ENCODE measurements around the gene LGR6. TPM values are rescaled to one million over a fixed set of nuclear protein-coding genes. Genes with fewer than 3 reads are reported as not detected.

The LGR6 gene
- total RNA-seq, 1 donor from 2014 or later = 0.52 TPM

DNA sequence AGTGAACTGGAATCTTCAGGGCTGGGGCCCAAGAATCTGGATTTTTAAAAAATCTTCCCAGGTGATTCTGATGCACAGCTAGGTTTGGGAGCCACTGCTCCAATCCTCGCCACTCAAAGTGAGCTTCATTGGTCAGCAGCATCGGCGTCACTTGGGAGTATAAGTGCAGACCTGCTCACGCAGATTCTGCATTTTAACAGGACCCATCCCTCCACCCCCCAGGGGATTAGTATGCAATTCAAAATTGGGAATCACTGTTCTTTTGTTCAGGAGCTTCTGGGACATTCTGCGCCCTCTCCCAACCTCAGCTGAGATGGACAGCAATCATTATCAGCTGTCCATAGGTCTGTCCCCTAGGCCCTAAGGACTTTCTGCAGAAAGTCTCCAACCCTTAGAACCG lies 53.5 kb downstream of the LGR6 start:
- H3K4me1 ChIP-seq (ENCODE audit: control insufficient read depth in 3 of 3, insufficient read depth in 3 of 3, low read length in 3 of 3) = peaks cover 4 to 14% (median 4%) of the 10 kb centered on the region in 3 donors
- H3K27me3 ChIP-seq (ENCODE audit: control insufficient read depth in 3 of 3, insufficient read depth in 3 of 3, low read length in 3 of 3) = peaks cover 0 to 6% (median 0%) of the 10 kb centered on the region in 3 donors
- H3K4me3 ChIP-seq (ENCODE audit: low read length in 3 of 3) = no peak overlapping the region
- no peaks in the 10 kb centered on the region for H3K36me3 ChIP-seq (ENCODE audit: control insufficient read depth in 3 of 3, insufficient read depth in 3 of 3, low read length in 3 of 3)
- no peak overlapping the region for H3K27ac ChIP-seq (ENCODE audit: low read depth, low read length)
- no peak overlapping the region for H3K9ac ChIP-seq (ENCODE audit: low read depth in 1 of 3, low read length in 3 of 3)
- H3K9me3 ChIP-seq (ENCODE audit: control insufficient read depth in 3 of 3, low read length in 3 of 3) = no peaks in the 10 kb centered on the region

DNA sequence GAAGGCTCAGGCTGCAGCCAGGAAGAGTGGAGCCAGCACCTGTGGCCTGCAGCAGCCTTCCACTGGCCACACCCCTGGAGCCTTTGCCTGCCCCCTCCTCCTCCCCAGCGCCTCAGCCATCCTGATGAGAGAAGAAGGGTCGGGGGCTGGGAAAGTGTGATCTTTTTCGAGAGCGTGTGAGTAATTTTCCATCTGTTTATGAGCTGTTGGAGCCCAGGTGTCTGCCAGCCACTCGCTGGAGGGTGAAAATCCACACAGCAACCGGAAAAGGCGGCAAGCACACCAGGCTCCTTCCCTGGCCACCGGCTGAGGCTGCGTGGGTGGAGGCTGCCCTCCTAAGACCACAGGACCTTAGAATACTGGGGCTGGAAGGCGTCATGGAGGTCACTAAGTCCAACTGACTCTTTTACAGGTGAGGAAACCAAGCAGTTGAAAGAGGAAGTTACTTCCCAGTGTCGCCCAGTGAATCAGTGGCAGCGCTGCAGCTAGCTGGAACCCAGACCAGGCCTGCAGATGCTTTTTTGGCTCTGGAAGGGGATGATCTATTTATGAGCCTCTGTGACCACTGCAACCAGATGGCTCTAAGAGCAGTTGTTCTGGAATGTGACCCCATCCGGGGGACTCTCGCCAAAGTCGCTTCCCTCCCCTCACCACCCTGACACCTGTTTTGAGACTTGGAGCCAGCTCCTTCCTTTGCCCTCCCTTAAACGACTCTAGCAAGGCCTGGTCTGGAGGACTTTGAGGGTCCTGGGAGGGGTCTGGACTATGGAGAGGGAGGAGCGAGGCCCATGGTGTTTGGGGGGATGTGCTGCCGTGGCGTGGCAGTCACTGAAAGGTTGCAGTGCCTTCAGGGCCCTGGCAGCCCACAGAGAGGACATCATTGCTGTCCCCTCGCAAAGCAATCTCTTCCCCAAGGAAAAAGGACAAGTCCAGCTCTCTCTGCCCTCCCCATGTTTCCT lies 54.5 kb downstream of the LGR6 start:
- Histone ChIP-seq H3K36me3 (ENCODE audit: control insufficient read depth in 3 of 3, insufficient read depth in 3 of 3, low read length in 3 of 3) (no peaks in the 10 kb centered on the region), H3K27me3 (ENCODE audit: control insufficient read depth in 3 of 3, insufficient read depth in 3 of 3, low read length in 3 of 3) (peaks cover 0 to 6% (median 5%) of the 10 kb centered on the region in 3 donors), H3K4me1 (ENCODE audit: control insufficient read depth in 3 of 3, insufficient read depth in 3 of 3, low read length in 3 of 3) (peaks cover 4 to 14% (median 4%) of the 10 kb centered on the region in 3 donors), H3K9me3 (ENCODE audit: control insufficient read depth in 3 of 3, low read length in 3 of 3) (no peaks in the 10 kb centered on the region), H3K9ac (ENCODE audit: low read depth in 1 of 3, low read length in 3 of 3) (no peak overlapping the region), H3K4me3 (ENCODE audit: low read length in 3 of 3) (no peak overlapping the region), H3K27ac (ENCODE audit: low read depth, low read length) (no peak overlapping the region)

DNA sequence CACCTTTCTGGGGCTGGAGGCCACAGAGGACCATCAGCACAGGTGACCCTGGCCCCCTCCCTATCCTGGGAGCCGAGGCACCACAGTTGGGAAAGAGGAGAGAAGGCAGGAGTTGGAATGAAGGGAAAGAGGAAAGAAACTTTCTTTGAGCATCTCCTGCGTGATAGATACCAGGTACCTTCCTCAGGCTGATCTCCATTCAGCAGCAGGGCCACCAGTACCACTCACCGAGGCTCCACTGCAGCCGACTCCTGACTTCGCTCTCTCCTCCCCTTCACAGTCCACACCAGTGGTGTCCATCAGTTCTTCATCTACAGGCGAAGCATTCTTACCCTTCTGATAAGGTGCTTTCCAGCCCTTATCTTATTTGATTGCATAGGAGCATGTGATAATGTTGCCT lies 55.3 kb downstream of the LGR6 start:
- H3K9me3 ChIP-seq (ENCODE audit: control insufficient read depth in 3 of 3, low read length in 3 of 3) = no peaks in the 10 kb centered on the region

DNA sequence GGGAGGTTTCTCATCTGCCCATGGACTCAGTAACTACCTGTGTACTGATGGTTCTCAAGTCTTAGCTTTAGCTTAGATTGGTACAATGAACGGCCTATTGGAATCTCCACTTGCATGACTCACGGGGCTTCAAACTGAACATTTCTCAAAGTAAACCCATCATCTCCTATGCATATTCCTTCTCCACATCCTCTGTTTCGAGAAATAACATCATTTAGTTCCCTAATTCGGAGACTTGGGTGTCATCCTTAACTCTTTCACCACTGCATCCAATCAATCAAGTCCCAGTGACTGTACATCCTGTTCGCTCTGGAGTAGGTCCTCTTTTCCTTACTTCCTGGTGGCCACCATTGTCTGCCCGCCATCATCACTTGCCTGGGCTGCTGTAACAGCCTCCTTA lies 55.8 kb downstream of the LGR6 start:
- Histone ChIP-seq H3K4me3 (ENCODE audit: low read length in 3 of 3) (no peak overlapping the region), H3K27ac (ENCODE audit: low read depth, low read length) (no peak overlapping the region), H3K27me3 (ENCODE audit: control insufficient read depth in 3 of 3, insufficient read depth in 3 of 3, low read length in 3 of 3) (peaks cover 0 to 6% (median 6%) of the 10 kb centered on the region in 3 donors), H3K36me3 (ENCODE audit: control insufficient read depth in 3 of 3, insufficient read depth in 3 of 3, low read length in 3 of 3) (no peaks in the 10 kb centered on the region), H3K9ac (ENCODE audit: low read depth in 1 of 3, low read length in 3 of 3) (no peak overlapping the region), H3K9me3 (ENCODE audit: control insufficient read depth in 3 of 3, low read length in 3 of 3) (no peaks in the 10 kb centered on the region), H3K4me1 (ENCODE audit: control insufficient read depth in 3 of 3, insufficient read depth in 3 of 3, low read length in 3 of 3) (peaks cover 4 to 14% (median 4%) of the 10 kb centered on the region in 3 donors)

More for the DNA sequence above, 55.3 kb downstream of the LGR6 start:
- peaks cover 4 to 14% (median 4%) of the 10 kb centered on the region in 3 donors for H3K4me1 ChIP-seq (ENCODE audit: control insufficient read depth in 3 of 3, insufficient read depth in 3 of 3, low read length in 3 of 3)
- H3K27ac ChIP-seq (ENCODE audit: low read depth, low read length) = no peak overlapping the region
- H3K27me3 ChIP-seq (ENCODE audit: control insufficient read depth in 3 of 3, insufficient read depth in 3 of 3, low read length in 3 of 3) = peaks cover 0 to 6% (median 5%) of the 10 kb centered on the region in 3 donors
- H3K36me3 ChIP-seq (ENCODE audit: control insufficient read depth in 3 of 3, insufficient read depth in 3 of 3, low read length in 3 of 3) = no peaks in the 10 kb centered on the region
- no peak overlapping the region for H3K4me3 ChIP-seq (ENCODE audit: low read length in 3 of 3)
- no peak overlapping the region for H3K9ac ChIP-seq (ENCODE audit: low read depth in 1 of 3, low read length in 3 of 3)

DNA sequence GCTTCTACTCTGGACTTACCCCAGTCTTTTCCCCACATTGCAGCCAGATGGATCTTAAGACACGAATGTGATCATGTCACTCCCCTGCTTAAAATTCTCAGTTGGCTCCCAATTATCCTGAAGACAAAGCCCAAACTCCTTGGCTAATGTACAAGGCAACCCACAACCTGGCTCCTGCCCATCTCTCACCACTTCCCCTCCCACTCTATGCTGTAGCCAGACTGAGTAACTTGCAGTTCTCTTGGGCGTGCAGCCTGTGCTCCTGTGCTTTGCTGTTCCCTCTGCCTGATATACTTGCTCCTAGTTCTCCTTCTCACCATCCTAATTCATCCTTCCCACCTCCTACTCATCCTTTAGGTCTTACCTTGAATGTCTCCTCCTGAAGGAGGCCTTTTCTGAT lies 56.2 kb downstream of the LGR6 start:
- Histone ChIP-seq H3K4me3 (ENCODE audit: low read length in 3 of 3) (no peak overlapping the region), H3K27ac (ENCODE audit: low read depth, low read length) (no peak overlapping the region), H3K27me3 (ENCODE audit: control insufficient read depth in 3 of 3, insufficient read depth in 3 of 3, low read length in 3 of 3) (peaks cover 0 to 8% (median 6%) of the 10 kb centered on the region in 3 donors), H3K36me3 (ENCODE audit: control insufficient read depth in 3 of 3, insufficient read depth in 3 of 3, low read length in 3 of 3) (no peaks in the 10 kb centered on the region), H3K4me1 (ENCODE audit: control insufficient read depth in 3 of 3, insufficient read depth in 3 of 3, low read length in 3 of 3) (peaks cover 4 to 14% (median 4%) of the 10 kb centered on the region in 3 donors), H3K9me3 (ENCODE audit: control insufficient read depth in 3 of 3, low read length in 3 of 3) (no peaks in the 10 kb centered on the region), H3K9ac (ENCODE audit: low read depth in 1 of 3, low read length in 3 of 3) (no peak overlapping the region)

DNA sequence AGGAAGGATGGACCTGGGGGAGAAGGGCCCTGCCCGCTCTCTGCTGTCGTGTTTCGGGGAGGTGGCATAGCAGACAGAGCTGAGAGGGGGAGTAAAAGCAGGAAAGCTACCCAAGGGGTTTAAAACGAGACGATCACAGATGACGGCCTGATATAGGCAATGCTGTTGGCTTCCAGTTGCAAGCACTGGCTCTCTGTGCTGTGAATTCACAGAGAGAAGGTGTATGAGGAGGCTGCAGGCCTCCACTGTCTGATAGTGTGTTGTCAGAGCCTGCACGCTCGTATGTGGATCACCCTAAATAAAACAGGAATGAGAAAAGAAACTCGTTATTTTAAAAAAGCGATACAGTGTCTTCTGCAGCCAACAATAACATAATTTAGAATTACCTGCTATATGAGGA lies 57.4 kb downstream of the LGR6 start:
- H3K4me1 ChIP-seq (ENCODE audit: control insufficient read depth in 3 of 3, insufficient read depth in 3 of 3, low read length in 3 of 3) = peaks cover 4 to 14% (median 4%) of the 10 kb centered on the region in 3 donors
- H3K9me3 ChIP-seq (ENCODE audit: control insufficient read depth in 3 of 3, low read length in 3 of 3) = no peaks in the 10 kb centered on the region
- H3K27me3 ChIP-seq (ENCODE audit: control insufficient read depth in 3 of 3, insufficient read depth in 3 of 3, low read length in 3 of 3) = peaks cover 0 to 8% (median 6%) of the 10 kb centered on the region in 3 donors
- no peak overlapping the region for H3K4me3 ChIP-seq (ENCODE audit: low read length in 3 of 3)
- no peaks in the 10 kb centered on the region for H3K36me3 ChIP-seq (ENCODE audit: control insufficient read depth in 3 of 3, insufficient read depth in 3 of 3, low read length in 3 of 3)
- H3K9ac ChIP-seq (ENCODE audit: low read depth in 1 of 3, low read length in 3 of 3) = no peak overlapping the region
- H3K27ac ChIP-seq (ENCODE audit: low read depth, low read length) = no peak overlapping the region

DNA sequence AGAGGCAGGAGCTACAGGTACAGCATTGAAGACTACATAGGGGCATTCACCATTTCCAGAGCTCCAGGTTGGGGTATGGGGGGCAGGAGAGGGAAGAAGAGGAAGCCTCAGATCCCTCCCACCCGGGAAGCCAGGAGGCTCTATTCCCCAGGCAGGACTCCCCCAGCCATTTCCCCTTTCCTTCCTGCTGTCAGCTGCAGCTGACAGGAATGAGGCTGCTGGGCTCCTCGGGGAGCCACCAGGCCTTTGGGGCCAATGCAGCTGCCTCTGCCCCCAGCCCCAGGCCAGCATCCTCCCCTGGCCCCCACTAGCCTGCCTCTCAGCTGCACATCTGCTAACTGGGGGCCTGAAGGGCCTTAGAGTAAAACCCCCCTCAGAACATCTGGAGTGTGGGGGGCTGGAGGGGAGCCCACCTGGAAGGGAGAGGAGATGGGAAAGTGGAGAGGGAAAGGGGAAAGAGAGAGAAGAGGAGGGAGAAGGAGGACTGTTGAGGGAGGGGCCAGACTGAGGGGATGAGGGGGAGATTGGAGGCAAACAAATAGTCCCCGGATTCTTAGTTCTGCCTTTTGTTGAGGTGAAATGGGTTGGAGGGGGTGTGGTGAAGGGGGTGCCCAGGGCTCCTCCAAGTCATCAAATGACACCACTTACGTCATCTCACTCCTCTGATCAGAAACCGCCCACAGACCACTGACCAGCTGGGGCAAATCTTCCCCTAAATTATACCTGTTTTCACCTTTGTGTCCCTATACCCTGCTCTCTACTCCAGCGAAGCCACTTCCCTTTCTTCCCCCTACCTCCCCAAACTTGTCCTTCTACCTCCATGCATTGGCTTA lies 58.0 kb downstream of the LGR6 start:
- H3K27me3 ChIP-seq (ENCODE audit: control insufficient read depth in 3 of 3, insufficient read depth in 3 of 3, low read length in 3 of 3) = peaks cover 0 to 8% (median 6%) of the 10 kb centered on the region in 3 donors
- H3K9ac ChIP-seq (ENCODE audit: low read depth in 1 of 3, low read length in 3 of 3) = no peak overlapping the region
- no peaks in the 10 kb centered on the region for H3K36me3 ChIP-seq (ENCODE audit: control insufficient read depth in 3 of 3, insufficient read depth in 3 of 3, low read length in 3 of 3)
- H3K9me3 ChIP-seq (ENCODE audit: control insufficient read depth in 3 of 3, low read length in 3 of 3) = no peaks in the 10 kb centered on the region
- no peak overlapping the region for H3K4me3 ChIP-seq (ENCODE audit: low read length in 3 of 3)
- H3K4me1 ChIP-seq (ENCODE audit: control insufficient read depth in 3 of 3, insufficient read depth in 3 of 3, low read length in 3 of 3) = peaks cover 4 to 14% (median 4%) of the 10 kb centered on the region in 3 donors
- H3K27ac ChIP-seq (ENCODE audit: low read depth, low read length) = no peak overlapping the region

DNA sequence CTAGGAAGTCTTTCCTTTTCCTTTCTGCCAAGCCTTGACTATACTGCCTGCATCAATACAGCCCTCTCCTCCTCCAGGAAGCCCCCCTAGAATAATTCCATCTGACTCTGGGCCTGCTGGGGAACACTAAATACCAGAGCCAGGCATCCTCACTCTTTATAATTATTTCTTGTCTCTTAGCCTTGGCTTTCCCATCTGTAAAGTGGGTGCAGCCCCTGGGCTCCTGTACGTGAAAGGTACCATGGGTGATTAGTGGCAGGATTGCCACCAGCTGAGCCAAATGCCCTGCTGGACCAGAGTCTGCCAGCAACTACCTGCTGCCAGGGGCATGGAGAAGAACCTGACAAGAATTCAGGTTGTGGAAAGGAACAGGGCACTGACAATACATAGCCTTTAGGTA lies 58.7 kb downstream of the LGR6 start:
- Histone ChIP-seq H3K9ac (ENCODE audit: low read depth in 1 of 3, low read length in 3 of 3) (no peak overlapping the region), H3K9me3 (ENCODE audit: control insufficient read depth in 3 of 3, low read length in 3 of 3) (no peaks in the 10 kb centered on the region), H3K4me3 (ENCODE audit: low read length in 3 of 3) (no peak overlapping the region), H3K36me3 (ENCODE audit: control insufficient read depth in 3 of 3, insufficient read depth in 3 of 3, low read length in 3 of 3) (no peaks in the 10 kb centered on the region), H3K4me1 (ENCODE audit: control insufficient read depth in 3 of 3, insufficient read depth in 3 of 3, low read length in 3 of 3) (peaks cover 4 to 14% (median 4%) of the 10 kb centered on the region in 3 donors), H3K27me3 (ENCODE audit: control insufficient read depth in 3 of 3, insufficient read depth in 3 of 3, low read length in 3 of 3) (peaks cover 0 to 8% (median under 1%) of the 10 kb centered on the region in 3 donors), H3K27ac (ENCODE audit: low read depth, low read length) (no peak overlapping the region)

DNA sequence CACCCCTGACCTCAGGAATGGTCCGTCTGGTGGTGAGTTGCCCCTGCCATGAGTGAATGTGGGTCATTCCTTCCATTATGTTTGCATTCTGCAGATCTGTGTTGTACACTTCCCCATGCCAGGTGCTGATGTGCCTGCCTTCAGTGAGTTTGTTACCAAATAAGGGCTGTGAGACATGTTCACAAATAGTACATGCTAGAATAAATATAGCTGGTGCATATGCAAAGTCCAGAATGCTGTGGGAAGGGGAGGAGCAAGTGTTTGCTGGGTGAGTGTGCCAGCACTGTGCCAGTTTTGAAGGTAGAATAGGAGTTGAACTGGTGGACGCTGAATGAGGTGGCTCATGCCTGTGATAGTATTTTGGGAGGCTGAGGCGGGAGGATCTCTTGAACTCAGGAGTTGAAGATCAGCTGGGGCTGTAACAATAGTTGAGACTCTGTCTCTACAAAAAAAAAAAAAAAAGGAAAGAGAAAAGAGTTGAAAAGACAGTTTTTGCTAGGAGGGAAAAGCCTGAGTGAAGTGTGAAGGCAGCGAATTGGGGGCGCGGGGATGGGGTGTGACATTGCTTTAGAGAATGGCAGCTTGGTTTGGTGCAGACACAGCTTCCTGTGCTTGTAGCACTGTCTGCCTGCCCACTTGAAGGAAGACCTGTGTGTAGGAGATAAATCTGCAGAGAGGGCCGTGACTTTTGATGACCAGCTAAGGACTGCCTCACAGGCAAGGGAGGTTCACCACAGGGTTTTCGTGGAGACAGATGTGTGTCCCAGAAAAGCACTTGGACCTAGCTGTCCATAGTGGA lies 61.1 kb downstream of the LGR6 start:
- Histone ChIP-seq H3K4me3 (ENCODE audit: low read length in 3 of 3) (no peak overlapping the region), H3K27ac (ENCODE audit: low read depth, low read length) (no peak overlapping the region), H3K4me1 (ENCODE audit: control insufficient read depth in 3 of 3, insufficient read depth in 3 of 3, low read length in 3 of 3) (no peaks in the 10 kb centered on the region), H3K36me3 (ENCODE audit: control insufficient read depth in 3 of 3, insufficient read depth in 3 of 3, low read length in 3 of 3) (no peaks in the 10 kb centered on the region), H3K27me3 (ENCODE audit: control insufficient read depth in 3 of 3, insufficient read depth in 3 of 3, low read length in 3 of 3) (peaks cover 0 to 10% (median under 1%) of the 10 kb centered on the region in 3 donors), H3K9ac (ENCODE audit: low read depth in 1 of 3, low read length in 3 of 3) (no peak overlapping the region), H3K9me3 (ENCODE audit: control insufficient read depth in 3 of 3, low read length in 3 of 3) (no peaks in the 10 kb centered on the region)
